Kidney tubule cell (primary cell): ENCODE data around the gene UBFD1.
A peak's percentile ranks its signal among the peaks of the same experiment; 100 is the strongest.
"Not testable (repeated sequence)": the region's sequence is repeated elsewhere in the genome, so short reads cannot be mapped to it uniquely, and the experiment has no call there.

Source experiments
- DNase-seq: peaks from one replicate; pipeline ENCODE4 v3.0.0-alpha.2; 2018; ENCODE audit warnings: low spot score

UBFD1 gene

GRCh38 chr16:23567602-23568001, 10.1 kb downstream of the UBFD1 start:
- no peak for DNase-seq

- no peak for DNase-seq
Measured at GRCh38 chr16:23570992-23571632, 13.6 kb downstream of the UBFD1 start.

- no peak for DNase-seq
Measured at GRCh38 chr16:23571895-23572294, 14.4 kb downstream of the UBFD1 start.

GRCh38 chr16:23572394-23572793, 14.9 kb downstream of the UBFD1 start:
- DNase-seq = no peak

- DNase-seq = no peak
Measured at GRCh38 chr16:23573817-23574216, 16.3 kb downstream of the UBFD1 start.

GRCh38 chr16:23575834-23576233, 18.3 kb downstream of the UBFD1 start:
- no peak for DNase-seq

- no peak for DNase-seq
Measured at GRCh38 chr16:23577493-23577892, 20.0 kb downstream of the UBFD1 start.

- DNase-seq = no peak
Measured at GRCh38 chr16:23578101-23578830, 20.7 kb downstream of the UBFD1 start.

- no peak for DNase-seq
Measured at GRCh38 chr16:23579371-23579770, 21.8 kb downstream of the UBFD1 start.

- DNase-seq = no peak
Measured at GRCh38 chr16:23580391-23580790, 22.9 kb downstream of the UBFD1 start.

- no peak for DNase-seq
Measured at GRCh38 chr16:23581764-23582163, 24.2 kb downstream of the UBFD1 start.

GRCh38 chr16:23583271-23583670, 25.7 kb downstream of the UBFD1 start:
- DNase-seq = not testable (repeated sequence)

GRCh38 chr16:23584186-23585076, 26.9 kb downstream of the UBFD1 start:
- DNase-seq = no peak

GRCh38 chr16:23587726-23588125, 30.2 kb downstream of the UBFD1 start:
- DNase-seq = no peak

GRCh38 chr16:23590181-23590580, 32.7 kb downstream of the UBFD1 start:
- no peak for DNase-seq

- DNase-seq = no peak
Measured at GRCh38 chr16:23594186-23594585, 36.7 kb downstream of the UBFD1 start.

GRCh38 chr16:23595246-23595950, 37.9 kb downstream of the UBFD1 start:
- DNase-seq = peak; percentile 12

GRCh38 chr16:23595951-23596720, 38.6 kb downstream of the UBFD1 start, which contains the start of gene NDUFAB1:
Gene NDUFAB1, minus strand, starts transcription at chr16:23596316. Its CDS starts 26 bp downstream, at chr16:23596290.
- peak; percentile 90 for DNase-seq

- peak; percentile 16 for DNase-seq
Measured at GRCh38 chr16:23597003-23597756, 39.7 kb downstream of the UBFD1 start.

- peak; percentile 44 for DNase-seq
Measured at GRCh38 chr16:23607726-23608125, 50.2 kb downstream of the UBFD1 start.
